ENCODE measurements around the gene MMP10. TPM values are rescaled to one million over a fixed set of nuclear protein-coding genes. Genes with fewer than 3 reads are reported as not detected.
"Not testable (repeated sequence)": the region's sequence is repeated elsewhere in the genome, so short reads cannot be mapped to it uniquely, and the experiment has no call there.

Gene MMP10
- polyA plus RNA-seq, 4 donors = 0.11 to 0.14 (median 0.12) TPM; not detected in 1

DNA sequence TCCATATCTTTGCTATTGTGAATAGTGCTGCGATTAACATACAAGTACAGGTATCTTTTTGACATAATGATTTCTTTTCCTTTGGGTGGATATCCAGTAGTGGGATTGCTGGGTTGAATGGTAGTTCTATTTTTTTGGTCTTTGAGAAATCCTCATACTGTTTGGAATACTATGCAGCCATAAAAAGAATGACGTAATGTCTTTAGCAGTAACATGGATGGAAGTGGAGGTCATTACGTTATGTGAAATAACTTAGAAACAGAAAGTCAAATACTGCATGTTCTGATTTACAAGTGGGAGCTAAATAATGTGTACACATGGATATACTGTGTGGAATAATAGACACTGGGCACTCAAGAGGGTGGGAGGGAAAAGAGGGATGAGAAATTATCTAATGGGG lies 4.0 kb upstream of the MMP10 start:
- no peak for DNase-seq (ENCODE audit: low read depth in 4 of 4, low spot score in 3 of 4)

DNA sequence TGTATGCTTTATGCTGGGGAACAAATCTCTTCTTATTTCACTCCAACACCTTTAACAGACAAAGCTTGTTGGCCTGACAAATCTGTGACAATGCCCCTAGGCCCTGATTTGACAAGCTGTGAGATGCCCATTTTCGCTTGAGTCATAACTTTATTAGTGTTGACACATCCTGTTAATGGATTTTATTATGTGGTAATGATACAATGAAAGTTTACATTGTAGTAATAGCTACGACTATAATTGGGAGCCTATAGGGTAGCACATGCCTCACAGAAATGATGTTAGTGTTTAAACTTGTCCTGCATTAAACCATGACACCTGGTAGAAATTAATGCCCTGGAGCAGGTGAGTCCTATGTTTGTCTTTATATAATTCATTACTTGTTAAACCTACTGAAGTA lies 3.3 kb upstream of the MMP10 start:
- no peak for DNase-seq (ENCODE audit: low read depth in 4 of 4, low spot score in 3 of 4)

DNA sequence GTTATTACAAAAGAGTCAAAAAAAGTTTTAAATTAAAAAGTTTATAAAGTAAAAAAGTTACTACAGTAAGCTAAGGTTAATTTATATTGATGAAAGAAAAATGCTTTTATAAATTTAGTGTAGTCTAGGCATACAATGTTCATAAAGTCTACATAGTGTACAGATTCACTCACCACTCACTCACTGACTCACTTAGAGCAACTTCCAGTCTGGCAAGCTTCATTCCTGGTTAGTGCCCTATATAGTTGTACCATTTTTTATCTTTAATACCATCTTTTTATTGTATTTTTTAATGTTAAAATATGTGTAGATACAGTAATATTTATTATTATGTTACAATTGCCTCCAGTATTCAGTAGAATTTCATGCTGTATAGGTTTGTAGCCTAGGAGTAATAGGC lies 2.6 kb upstream of the MMP10 start:
- DNase-seq (ENCODE audit: low read depth in 4 of 4, low spot score in 3 of 4) = no peak

DNA sequence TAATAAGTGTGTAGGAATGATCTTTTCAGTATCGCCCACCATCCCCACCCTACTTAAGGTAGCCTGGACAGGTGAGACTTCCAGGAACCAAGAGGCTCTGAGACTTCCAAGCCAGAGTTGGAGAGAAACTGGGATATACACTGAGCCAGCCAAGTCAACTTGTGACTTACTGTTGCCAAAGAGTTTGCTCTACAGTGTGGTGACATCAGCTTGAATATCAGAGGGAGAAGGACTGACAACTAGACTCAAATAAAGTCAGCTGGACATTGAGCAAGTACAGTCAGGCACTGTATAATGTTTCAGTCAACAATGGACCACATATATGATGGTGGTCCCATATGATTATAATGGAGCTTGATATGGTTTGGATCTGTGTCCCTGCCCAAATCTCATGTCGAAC lies 1.2 kb upstream of the MMP10 start:
- no peak for DNase-seq (ENCODE audit: low read depth in 4 of 4, low spot score in 3 of 4)

DNA sequence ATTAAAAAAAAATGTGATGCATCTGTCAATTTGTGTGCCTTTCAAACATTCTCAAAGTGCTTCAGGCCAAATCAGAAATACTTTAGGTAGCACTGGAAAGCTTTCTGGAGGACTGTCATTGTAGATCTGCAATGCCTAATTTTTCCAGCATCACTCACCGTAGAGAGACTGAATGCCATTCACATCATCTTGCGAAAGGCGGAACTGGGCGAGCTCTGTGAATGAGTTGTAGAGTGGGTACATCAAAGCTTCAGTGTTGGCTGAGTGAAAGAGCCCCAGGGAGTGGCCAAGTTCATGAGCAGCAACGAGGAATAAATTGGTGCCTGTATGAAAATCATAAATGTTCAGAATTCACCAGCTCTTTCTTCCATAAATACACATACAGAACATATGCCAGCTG lies 4.0 kb downstream of the MMP10 start:
- DNase-seq (ENCODE audit: low read depth in 4 of 4, low spot score in 3 of 4) = no peak

DNA sequence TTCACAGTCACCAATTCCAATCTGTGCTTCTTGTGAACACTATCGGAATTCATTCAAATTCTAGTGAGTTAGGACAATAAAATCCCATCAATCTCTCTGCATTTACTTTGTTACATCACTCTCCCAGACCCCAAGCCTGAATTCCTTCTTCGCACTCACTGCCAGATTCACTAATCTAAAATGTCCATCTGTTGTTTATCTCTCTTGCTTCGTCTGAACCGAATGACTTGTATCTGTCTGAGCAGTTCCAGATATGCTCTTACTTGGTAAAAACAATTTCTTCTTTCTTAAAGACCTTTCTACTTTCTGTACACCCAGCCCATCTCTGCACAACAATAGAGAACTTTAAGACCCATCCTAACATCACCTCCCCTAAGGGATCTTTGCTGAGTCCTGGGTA lies 7.0 kb downstream of the MMP10 start:
- no peak for DNase-seq (ENCODE audit: low read depth in 4 of 4, low spot score in 3 of 4)

DNA sequence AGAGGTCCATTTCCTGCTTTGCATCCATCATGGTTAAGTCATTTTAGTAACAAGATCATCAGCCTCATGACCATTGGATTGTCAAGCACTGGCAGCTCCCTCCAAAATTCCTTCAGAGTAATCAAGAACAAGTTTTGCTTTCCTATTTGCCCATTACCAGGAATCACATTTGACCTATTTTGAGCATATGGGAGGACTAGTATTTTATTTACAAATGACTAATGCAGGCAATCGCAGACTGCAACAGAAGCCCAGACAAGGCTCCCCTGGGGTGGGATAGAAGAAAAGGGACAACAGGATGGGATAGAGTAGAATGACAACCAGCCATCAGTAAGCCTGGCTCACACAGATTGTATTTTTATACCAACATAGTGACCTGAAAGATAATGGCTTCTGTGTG lies 9.1 kb downstream of the MMP10 start:
- DNase-seq (ENCODE audit: low read depth in 4 of 4, low spot score in 3 of 4) = no peak

DNA sequence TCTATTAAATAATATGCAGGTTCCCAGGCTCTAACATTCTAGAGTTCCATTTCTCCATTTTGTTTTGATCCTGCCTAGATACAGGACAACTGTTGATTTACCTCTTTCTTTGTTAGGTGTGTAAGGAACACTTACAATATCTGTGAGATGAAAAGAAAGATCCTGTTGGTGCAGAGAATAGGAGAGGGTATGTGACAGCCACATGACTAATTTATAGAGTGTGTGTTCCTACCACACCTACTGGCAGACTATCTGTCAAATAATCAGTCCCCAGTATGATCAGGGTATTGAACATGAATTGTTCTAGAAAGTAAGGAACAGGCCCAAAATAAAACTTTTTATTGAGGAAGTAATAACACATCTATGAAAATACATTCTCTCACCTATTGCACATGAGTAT lies 10.2 kb downstream of the MMP10 start:
- no peak for DNase-seq (ENCODE audit: low read depth in 4 of 4, low spot score in 3 of 4)

DNA sequence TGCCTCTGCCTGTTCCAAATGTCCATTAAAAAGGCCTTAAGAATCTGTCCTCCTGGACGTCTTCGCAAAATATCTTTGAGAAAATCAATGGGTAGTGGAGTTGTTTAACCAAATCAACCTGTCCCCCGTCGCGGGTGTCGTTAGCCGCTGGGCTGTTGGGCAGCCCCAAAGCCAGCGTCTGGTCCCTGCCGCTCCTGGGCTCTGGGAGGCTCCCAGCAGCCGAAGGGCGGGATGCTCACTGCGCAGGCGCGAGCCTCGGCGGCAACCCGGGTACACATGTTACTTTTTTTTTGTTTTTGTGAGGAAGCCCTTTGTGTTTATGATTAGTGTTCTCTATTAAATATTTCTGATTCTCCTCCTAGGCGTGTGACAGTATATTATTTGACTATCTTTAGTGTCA lies 12.6 kb downstream of the MMP10 start:
- no peak for DNase-seq (ENCODE audit: low read depth in 4 of 4, low spot score in 3 of 4)

DNA sequence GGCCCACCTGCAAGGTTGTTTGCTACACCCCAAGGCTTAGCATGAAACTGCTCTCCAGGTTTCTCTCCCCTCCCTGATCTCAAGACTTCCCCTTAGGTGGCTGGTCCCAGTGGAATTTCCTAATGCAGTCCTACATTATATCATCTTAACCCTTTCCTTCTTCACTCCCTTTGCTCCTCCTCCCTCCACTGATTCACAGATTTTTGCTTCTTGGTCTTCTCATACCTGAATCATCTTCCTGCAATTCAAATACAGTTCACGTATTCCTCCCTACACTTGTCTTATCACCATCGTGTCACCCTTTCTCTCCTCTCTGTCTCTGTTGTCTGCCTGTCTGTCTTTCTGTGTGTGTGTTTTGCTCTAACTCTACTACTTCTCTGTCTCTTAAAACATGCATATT lies 17.0 kb downstream of the MMP10 start:
- no peak for DNase-seq (ENCODE audit: low read depth in 4 of 4, low spot score in 3 of 4)

DNA sequence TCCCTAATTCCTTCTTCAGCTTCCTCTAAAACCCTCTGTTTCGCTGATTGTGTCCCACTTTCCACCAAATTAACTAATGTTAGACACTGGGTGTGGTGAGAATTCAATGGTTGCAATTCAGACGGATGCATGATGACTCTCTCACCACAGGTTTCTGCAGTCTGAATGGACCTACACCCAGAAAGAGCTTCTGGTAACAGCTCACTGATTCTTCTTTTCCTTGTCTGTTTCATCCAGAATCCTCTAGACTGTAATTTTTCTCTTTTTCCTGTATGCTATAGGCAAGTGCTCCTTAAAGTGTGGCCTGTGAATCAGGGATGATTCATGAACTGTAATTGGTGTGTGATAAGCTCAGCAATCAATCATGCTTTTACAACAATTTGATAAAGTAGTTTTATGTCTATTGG lies 18.1 kb downstream of the MMP10 start:
- no peak for DNase-seq (ENCODE audit: low read depth in 4 of 4, low spot score in 3 of 4)

DNA sequence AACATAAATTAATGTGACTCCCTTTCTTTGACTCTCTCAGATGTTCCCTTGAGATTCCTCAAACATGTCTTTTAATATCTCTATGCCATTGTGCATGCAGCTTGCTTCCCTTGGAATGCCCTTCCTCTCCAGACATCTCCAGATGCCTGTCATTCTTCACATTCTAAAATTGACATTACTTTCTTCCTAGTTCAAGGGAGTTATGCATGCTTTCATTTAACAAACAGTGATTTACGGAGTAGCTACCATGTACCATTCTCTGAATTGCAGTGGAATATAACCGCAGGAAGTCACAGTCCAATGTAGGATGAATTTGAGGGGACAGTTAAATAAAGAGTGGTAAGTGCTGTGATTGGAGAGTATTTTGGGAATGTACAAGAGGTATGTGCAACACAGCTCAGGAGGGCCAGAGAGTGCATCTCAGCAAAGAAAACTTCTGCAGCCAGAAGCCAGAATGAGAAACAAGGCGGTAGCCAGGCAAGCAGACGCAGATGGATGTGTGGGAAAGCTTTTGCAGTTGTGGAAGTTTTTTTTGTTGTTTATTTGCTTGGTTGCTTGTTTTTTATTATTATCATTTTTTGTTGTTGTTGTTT lies 18.7 kb downstream of the MMP10 start:
- no peak for DNase-seq (ENCODE audit: low read depth in 4 of 4, low spot score in 3 of 4)

DNA sequence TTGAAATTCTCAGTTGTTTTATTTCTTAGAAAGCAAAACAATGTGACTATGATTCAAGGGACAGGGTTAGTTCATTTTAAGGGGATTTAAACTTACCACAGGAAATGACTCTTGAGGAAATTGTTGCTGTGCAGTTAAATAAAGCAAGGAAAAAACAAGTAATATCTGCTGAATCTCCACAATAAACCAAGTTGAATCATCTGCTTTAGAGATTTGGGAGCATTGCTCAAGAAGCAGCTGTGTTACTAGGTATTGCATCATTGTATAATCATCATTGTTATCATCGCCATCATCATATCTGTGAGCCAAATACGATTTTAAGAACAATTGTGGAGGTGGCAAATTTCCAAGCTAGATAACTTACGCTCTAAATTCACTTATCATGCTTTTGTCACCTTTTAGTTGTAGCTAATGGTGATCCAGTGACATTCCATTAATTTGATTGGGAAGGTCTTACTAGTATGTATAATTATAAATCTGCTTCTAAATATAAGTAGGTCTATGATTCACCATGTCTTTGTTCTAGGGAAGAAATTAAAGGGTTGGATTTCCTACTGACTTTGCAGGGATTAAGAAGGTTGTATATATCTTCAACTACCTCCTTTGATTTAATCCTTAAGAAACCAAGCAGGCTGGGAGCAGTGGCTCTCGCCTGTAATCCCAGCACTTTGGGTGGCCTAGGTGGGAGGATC lies 19.9 kb downstream of the MMP10 start:
- no peak for DNase-seq (ENCODE audit: low read depth in 4 of 4, low spot score in 3 of 4)

DNA sequence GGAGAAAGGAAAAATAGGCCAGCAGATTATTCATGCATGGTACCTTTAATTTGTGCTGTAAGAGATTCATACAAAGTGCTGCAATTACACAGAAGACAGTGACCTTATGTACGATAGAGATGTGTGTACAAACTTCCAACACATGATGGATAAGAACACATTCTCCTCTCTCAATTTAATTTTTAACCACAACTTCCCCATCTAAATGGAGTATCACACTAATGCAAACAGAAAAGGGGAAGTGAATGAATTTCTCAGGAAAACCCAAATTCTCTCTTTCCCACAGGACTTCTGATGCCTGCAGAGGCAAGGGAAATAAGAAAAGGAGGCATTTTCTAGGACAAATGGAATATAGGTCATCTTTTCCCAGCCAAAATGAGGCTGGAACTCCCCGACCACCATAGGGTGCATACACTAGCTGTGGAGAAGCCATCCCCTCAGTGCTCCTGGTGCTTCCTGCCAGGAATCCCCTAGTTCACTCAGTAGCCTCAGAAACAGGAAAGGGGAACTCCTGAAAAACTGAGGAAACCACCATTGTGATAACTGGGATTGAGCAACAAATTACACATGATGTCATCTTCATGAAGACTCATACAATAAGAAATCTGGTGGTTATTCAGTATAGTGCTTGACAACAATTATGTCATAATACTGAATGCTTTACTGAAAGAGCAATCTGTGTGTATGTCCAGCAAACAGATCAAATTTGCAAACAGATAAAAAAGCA lies 22.4 kb downstream of the MMP10 start:
- no peak for DNase-seq (ENCODE audit: low read depth in 4 of 4, low spot score in 3 of 4)

DNA sequence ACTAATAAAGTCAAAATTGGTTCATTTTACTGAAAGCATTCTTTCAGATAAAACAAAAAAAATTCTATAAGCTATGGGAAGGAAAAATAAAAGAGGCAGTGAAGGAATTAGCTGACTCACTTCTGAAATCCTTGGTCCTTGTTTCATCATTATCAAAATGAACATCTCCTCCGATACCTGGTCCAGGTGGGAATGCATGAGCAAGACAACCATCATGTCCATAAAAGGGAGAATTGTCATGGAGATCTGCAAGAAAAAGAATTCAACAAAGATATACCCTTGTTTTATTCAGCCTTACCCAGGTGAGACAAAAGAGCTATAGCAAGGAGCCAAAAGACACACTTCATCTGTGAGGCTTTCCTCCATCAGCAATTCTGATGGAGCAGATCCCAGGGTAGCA lies 27.2 kb downstream of the MMP10 start:
- DNase-seq (ENCODE audit: low read depth in 4 of 4, low spot score in 3 of 4) = no peak

DNA sequence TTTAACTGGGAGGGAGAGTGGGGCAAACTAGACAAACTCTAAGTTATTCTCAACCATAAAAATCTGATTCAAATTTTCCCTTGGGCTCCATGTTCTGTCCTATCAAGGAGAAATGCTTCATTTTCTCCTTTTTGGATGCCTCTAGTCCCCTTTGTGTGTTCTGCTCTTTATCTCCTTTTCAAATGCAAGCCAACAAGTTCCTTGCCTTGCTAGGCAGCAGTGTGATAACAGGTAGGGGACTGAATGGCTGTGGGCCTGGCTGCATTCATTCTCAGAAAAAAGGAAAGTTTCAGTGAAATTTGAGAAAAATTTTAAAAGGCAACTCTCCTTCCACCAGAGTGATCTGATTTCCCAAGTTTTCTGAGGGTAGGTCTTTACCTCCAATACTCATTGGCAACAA lies 28.8 kb downstream of the MMP10 start:
- DNase-seq (ENCODE audit: low read depth in 4 of 4, low spot score in 3 of 4) = no peak

DNA sequence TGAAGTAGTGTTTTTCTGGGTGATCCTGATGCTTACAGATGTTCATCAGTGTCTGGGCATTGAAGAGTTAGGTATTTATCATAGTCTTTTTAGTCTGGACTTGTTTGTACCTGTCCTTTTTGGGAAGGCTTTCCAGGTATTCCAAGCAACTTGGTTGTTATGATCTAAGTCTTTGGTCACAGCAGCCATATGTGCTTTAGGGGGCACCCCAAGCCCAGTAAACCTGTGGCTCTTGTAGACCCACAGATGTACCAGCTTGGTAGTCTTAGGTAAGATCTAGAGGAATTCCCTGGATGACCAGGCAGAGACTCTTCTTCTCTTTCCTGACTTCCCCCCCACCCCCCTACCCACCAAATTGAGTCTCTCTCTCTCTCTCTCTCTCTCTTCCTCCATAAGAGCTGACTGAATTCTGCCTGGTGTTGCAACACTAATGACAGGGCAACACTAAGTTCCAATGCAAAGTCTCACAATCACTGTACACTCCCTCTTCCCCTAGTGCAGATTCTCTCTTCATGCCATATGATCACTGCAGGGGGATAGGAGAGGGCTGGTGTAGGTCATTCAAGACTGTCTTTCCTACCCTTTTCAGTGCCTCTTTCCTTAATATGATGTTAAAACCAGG lies 31.2 kb downstream of the MMP10 start:
- no peak for DNase-seq (ENCODE audit: low read depth in 4 of 4, low spot score in 3 of 4)

DNA sequence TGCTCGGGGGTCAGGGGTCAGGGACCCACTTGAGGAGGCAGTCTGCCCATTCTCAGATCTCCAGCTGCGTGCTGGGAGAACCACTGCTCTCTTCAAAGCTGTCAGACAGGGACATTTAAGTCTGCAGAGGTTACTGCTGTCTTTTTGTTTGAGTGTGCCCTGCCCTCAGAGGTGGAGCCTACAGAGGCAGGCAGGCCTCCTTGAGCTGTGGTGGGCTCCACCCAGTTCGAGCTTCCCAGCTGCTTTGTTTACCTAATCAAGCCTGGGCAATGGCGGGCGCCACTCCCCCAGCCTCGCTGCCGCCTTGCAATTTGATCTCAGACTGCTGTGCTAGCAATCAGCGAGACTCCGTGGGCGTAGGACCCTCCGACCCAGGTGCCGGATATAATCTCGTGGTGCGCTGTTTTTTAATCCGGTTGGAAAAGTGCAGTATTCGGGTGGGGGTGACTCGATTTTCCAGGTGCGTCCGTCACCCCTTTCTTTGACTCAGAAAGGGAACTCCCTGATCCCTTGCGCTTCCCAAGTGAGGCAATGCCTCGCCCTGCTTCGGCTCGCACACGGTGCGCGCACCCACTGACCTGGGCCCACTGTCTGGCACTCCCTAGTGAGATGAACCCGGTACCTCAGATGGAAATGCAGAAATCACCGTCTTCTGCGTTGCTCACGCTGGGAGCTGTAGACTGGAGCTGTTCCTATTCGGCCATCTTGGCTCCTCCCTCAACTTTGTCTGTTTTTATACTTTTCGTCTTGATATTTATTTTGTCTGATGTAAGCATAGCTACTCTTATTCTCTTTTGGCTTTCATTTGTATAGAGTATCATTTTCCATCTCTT lies 33.5 kb downstream of the MMP10 start:
- not testable (repeated sequence) for DNase-seq (ENCODE audit: low read depth in 4 of 4, low spot score in 3 of 4)

DNA sequence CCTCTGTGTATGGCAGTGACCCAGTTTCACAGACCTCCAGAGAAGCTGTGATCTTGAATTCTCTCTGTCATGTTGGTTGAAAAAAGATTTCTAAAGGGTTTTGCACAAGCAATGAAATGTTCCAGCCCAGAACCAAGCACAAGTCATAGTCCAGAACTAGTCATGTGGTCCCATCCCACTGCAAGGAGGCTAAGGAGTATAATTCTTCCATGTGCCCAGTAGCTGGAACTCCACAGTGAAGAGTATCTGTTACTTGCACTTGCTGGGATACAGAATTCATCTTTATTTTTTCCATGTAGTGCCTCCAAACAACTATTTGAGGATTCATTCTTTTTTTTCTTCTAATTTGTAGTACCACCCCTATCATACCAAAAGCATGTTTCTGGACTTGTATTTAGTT lies 45.8 kb downstream of the MMP10 start:
- no peak for DNase-seq (ENCODE audit: low read depth in 4 of 4, low spot score in 3 of 4)

DNA sequence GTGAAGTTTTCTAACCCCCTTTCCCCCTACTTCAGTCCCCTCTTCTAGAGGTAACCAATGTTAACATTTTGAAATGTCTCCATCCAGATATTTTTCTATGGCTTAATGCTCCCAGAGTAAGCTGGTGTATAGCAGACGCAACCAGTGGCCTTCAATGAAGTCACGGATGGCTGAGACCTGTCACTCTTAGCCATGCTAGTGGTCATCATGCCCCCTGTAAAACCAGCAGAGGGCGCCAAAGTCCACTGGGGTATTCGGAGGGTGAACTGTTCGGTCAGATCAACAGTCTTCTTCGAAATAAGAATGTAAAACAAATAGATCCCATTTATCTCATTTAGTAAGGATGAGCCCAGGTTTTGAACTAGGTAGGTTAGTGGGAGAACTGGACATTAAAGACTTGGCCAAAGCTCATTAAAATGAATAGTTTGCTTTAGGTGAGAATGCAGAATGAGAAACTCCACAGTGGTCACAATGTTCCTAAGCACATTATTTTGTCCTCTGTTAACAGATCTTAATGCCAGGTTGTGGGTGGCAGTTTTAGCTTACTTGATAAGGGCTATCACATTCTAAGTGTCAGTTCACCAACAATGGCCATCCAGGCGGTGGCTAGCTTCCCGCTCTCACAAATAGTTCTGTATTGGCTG lies 47.1 kb downstream of the MMP10 start:
- DNase-seq (ENCODE audit: low read depth in 4 of 4, low spot score in 3 of 4) = no peak

Measured in right renal pelvis (tissue), 4 donors.